8988T (cell line): ENCODE measurements around the gene ANGPTL8.

Experiments
- DNase-seq: peaks from one replicate; pipeline ENCODE4 v3.0.0; 2011

Gene ANGPTL8

DNA sequence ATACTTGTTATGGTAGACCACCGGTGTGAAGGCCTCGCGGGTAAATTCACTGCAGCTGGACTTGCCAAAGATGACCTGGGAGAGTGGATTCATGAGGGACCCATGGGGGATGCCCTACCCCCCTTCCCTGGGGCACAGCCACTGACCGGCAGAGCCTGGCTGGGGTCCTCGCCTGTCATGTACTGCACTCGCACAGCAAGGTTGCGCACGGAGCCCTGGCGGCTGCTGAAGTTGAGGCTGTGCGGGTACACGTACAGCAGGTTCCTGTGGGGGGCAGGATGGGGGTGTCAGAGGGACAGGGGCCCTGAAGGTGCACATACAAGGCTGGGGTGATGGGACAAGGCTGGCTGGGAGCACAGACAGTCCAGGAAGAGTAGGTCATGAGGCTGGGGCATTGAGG lies 1.4 kb upstream of the ANGPTL8 start:
- no peak for DNase-seq

GRCh38 chr19:11238781-11239376 lies 540 bp upstream of the ANGPTL8 start:
- DNase-seq, result no peak

DNA sequence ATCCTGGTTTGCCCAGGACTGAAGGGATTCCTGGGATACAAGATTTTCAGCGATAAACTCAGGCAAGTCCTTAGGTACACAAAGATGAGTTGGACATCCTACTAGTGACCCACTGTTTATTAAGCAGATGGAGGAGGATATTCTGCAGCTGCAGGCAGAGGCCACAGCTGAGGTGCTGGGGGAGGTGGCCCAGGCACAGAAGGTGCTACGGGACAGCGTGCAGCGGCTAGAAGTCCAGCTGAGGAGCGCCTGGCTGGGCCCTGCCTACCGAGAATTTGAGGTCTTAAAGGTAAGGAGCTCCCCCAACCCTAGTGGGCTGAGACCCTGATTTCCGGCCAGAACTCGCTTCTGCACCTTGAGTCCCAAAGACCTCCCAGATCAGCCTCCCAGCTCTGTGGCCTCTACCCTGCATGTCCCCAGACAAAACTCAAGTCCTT lies 607 bp downstream of the ANGPTL8 start:
- DNase-seq, result no peak

DNA sequence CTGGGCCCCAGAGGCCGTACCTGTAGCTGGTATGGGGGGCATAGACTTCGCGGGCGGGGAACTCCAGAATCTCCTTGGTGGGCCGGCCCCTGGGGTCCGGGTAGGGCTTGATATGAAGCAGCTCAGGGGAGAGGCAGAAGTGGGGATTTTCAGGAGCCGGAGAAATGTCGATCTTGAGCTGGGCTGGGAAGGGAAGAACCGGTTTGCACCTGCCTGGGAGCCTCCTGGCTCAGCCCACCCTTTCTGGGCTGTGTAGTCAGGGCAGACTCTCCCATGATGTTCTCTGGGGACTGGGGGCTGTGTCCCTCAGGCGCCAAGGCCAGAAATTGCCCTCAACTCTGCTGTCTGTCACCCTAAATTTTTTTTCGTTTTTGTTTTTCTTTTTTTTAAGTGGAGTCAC lies 2.6 kb downstream of the ANGPTL8 start:
- no peak for DNase-seq

DNA sequence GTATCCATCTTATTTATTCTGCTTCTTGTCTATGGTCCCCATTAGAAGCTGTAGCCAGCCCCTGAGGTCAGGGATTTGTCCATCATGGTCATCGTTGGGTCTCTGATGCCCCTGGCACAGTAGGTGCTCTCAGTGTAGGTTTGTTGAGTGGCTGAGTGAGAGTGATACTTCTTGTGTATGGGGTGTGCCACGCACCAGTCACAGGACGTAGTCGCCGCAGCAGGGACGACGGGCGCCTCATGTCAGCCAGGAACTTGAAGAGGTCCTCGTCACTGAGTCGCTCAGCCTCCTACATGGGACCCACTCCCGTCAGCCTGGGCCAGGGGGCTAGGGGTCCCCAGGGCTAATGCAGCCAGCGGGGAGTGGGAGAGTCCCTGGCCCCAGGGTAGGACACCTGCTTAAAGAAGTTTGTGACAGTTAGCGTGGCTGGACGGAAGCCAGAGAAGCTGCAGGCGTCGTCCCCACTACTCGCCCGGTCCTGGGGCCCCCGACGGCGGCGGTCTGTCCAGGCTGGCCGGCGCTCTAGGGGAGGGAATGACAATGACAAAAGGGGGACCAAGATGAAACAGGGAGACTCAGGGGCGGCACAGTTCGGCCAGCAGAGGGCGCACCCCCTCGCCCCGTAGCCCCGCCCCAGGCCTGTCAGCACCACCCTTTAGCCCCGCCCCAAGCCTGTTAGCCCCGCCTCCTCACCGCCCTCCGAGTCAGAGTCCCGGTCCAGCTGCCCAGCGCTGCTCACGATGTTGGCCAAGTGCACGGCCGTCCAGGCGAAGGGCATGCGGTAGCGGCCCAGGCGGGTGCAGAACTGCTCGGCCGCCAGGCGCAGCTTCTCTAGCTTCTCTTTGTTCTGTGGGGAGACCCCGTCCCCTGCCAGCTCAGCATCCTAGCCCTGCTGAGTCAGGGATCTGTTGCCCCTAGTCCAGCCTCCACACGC lies 3.7 kb downstream of the ANGPTL8 start:
- peak; percentile 91 for DNase-seq

DNA sequence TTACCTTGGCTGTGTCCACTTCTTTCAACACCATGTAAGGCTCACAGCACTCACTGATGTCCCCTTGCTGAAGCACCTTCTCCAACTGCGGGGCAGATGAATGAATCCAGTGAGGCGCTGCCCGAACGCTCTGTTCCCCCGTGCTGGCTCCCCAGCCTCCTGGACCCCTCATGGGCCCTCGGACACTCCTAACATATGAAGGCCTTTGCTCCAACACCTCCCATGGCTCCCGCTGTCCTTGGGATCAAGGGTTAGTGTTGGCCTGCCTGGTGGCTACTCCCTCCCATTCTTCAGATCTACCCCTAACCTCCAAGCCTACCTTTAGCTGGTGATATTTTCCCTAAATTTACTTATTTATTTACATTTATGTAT lies 4.4 kb downstream of the ANGPTL8 start:
- no peak for DNase-seq

DNA sequence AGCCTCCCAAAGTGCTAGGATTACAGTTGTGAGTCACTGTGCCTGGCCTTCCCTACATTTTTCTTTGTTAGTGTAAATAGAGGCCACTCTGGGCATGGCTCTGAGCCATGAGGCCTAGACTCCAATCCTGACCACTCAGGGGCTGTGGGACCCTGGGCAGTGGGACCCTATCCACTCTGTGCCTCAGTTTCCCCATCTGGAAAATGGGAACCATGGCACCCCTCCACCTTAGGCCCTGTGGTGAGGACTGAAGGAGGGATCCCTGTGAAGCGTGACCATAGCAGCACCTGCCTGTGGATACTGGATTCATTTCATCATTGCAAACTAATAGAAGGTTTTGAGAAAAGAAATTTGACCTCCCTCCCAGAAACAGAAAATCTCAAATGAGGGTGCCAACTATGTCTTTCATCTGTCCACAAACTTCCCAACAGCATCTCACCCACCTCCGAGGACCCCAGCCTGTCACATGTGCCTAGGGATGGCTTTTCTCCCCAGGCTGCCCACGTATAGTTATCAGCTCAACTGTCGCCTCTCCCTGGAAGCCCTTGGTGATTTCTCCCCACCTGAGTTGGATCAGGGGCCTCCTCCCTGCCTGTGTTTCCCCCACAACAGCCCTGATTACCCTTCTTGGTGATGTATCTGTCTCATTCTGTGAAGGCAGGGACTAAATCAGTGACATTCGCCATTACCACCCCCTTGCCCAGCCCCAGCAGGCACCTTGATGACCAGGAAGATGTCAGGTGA lies 5.6 kb downstream of the ANGPTL8 start:
- no peak for DNase-seq

GRCh38 chr19:11246941-11247340 lies 7.5 kb downstream of the ANGPTL8 start:
- no peak for DNase-seq

GRCh38 chr19:11247391-11247790 lies 8.0 kb downstream of the ANGPTL8 start:
- DNase-seq, result no peak

DNA sequence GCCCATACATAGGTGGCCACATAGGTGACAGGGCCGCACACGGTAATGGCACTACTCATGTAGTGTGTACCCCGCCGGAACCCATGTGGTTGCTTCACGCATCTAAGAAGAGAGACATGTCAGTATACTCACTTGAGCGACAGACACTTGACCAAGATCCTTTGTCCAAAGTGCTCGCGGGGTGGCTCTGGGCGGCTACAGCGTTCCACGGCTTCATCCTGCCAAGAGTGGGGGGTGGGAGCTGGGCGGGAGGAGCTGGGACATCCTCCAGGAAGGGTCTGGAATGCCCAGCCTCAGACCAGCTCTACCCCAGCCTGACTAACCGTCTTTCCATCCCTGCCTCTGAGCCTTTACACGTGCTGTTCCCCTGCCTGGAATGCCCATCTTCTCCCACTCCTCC lies 8.5 kb downstream of the ANGPTL8 start:
- DNase-seq, result no peak

DNA sequence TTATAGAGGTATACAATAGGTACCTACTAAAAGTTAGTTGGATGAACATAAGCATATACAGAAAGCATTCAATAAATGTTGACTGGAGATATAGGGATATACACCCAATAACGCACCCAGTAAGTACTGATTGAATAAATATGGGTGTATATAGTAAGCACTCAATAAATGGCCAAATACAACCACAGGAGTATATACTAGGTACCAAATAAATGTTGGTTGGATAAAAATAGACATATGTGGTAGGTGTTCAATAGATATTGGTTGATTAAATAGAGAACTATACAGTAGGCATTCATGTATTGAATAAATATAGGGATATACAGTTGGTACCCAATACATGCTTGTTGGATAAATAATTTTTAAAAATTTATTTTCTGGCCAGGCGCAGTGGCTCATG lies 9.4 kb downstream of the ANGPTL8 start:
- DNase-seq, result no peak

DNA sequence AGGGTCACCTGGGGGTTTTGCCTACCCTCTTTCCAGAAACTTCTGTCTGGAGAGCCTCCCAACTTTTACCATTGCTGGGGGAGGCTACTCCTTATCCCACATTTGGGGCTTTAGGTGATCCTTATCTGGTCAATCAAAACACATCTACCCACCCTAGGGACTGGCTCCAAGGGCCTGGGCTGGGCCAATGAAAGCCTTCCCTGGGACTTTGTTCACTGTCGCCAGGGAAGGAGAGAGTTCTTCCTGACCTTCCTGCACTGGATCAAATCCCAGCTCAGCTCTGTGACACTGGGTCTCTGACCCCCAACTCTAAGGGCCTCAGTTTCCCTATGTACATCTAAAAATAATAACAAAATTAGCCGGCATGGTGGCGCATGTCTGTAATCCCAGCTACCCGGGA lies 11.8 kb downstream of the ANGPTL8 start:
- DNase-seq, result no peak

- no peak for DNase-seq
These were observed 12.4 kb downstream of the ANGPTL8 start for GRCh38 chr19:11251650-11252314.

DNA sequence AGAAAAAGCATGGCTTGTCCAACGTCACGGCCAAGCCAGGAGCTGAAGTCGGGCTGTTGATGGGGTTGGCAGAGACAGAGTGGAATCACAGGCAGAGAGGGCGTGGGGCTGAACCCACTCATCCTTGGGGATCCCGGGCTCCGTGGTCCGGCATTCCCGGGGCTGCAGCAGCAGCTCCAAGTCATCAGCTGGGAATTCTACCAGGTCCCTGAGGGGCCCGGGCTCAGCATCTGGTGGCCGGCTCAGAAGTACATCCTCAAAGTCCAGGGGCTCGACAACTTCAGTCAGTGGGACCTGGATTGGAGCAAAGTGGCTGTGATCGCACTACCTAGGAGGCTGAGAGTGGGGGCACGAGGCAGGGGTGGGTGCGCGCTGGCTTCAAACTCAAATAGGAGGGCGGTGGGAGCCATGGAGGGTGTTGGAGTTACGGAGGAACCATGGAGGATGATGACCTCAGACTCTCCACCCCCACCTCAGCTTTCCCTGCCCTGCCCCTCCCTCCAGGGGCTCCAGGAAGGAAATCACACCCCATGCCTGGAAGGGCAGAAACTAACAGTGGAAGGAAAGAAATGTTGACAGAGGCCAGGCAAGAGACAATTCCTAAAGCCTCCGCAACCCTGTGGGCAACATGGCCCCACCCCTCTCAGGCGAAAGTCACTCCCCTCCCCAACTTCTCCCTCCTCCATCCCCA lies 13.4 kb downstream of the ANGPTL8 start:
- no peak for DNase-seq

GRCh38 chr19:11254666-11255065 lies 15.2 kb downstream of the ANGPTL8 start:
- DNase-seq, result no peak

DNA sequence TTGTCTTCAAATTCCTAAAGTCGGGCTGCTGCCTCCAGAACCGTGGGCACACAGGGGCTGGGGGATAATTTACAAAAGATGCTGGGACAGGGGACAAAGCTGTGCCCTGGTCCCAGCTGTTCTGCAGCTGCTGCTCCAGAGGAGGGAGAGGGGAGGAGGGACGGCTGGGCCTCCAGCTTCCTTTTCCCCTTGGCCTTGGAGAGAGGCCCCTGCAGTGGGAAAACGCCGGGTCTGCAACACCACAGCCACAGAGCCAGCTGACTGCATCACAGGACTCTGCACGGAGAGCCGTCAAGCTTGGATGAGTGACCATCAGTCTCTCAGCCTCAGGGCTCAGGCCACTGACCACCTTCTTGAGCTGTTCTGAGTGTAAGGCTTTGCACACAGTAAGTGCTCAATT lies 16.8 kb downstream of the ANGPTL8 start:
- no peak for DNase-seq

DNA sequence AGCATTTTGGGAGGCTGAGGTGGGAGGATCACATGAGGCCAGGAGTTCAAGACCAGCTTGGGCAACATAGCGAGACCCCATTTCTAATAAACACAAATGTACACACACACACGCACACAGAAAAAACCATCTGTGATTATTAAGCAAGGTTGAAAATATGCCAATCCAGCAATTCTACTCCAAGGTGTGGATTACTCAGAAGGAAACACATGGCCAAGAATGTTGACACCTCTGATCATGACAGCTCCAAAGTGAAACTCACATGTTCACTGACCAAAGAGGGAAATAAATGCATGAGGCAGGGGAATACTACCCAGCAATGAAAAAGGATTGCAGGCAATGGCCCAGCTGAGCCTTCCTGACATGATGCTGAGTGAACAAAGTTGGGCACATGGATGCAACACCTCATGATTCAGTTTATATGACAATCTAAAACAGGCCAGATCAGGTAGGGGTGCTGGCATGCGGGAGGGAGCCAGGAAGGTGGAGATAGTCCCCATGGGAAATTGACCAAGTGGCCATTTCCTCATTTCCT lies 18.5 kb downstream of the ANGPTL8 start:
- no peak for DNase-seq

GRCh38 chr19:11260996-11261395 lies 21.6 kb downstream of the ANGPTL8 start:
- no peak for DNase-seq

DNA sequence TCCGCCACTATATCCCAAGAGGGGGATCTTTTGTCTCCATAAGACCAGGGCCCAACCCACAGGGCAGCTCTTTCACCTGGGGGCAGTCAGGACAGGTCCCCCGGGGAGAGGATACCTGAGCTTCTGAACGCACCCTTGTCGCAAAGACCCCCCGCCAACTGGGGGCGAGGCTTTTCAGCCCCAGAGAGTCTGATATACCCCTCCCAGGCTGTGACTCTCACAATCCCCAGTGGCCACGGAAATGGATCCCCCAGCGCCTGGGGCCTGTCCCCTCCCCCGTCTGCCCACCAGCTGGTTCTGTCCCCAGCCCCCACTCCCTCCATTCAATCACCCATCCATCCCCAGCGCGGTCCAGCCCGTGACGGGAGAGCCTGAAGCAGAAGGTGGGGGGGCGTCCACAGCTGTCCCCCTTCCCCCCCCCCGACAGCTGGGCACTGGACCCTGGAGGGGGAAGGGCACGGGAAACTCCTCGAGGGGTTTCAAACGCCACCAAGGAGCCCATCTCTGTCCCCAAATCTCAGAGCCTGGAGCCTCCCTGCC lies 22.1 kb downstream of the ANGPTL8 start:
- no peak for DNase-seq

- no peak for DNase-seq
These were observed 22.8 kb downstream of the ANGPTL8 start, which contains the start of gene DOCK6 for GRCh38 chr19:11261971-11262839. DOCK6 (minus strand) TSS chr19:11262524; CDS start chr19:11262440, 84 bp downstream.

DNA sequence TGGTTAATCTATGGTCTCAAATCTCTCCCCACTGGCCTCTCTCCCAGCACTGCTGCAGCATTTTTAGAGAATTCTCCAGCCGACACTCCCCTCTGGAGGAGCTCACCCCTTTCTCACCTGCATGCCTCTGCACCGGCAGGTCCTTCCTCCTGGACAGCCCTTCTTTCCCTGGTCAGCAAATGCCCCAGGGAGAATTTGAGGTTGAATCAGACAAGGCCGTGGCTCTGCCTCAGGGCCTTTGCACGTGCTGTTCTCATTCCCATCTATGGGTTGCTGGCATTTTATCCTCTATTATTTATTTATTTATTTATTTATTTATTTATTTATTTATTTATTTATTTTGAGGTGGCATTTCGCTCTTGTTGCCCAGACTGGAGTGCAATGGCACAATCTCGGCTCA lies 24.3 kb downstream of the ANGPTL8 start:
- no peak for DNase-seq
